ENCODE data around the gene GABRB3.
A peak's percentile ranks its signal among the peaks of the same experiment; 100 is the strongest.

Gene GABRB3

GRCh38 chr15:26632500-26632899, 140.4 kb downstream of the GABRB3 start:
- no peak overlapping the region for H3K27ac ChIP-seq
- TF ChIP-seq CTCF (IDR thresholded peaks at IDR 0.05) (no peak), ZFX (IDR thresholded peaks at IDR 0.05; ENCODE audit: borderline replicate concordance) (no peak)

- TF ChIP-seq ZFX (IDR thresholded peaks at IDR 0.05; ENCODE audit: borderline replicate concordance) (no peak), CTCF (IDR thresholded peaks at IDR 0.05) (no peak)
- no peak overlapping the region for H3K27ac ChIP-seq
Observed at GRCh38 chr15:26631894-26632293, 141.0 kb downstream of the GABRB3 start.

- TF ChIP-seq CTCF (IDR thresholded peaks at IDR 0.05) (no peak), ZFX (IDR thresholded peaks at IDR 0.05; ENCODE audit: borderline replicate concordance) (no peak)
- H3K27ac ChIP-seq, result no peak overlapping the region
Observed at GRCh38 chr15:26630857-26631256, 142.0 kb downstream of the GABRB3 start.

- TF ChIP-seq CTCF (IDR thresholded peaks at IDR 0.05), result peak; percentile 34; the same call in 1 of the 2 replicates
- TF ChIP-seq ZFX (IDR thresholded peaks at IDR 0.05; ENCODE audit: borderline replicate concordance), result no peak
- peak overlapping the region; percentile 95 for H3K27ac ChIP-seq
Observed at GRCh38 chr15:26628879-26629529, 143.9 kb downstream of the GABRB3 start.

- peak overlapping the region; percentile 95 for H3K27ac ChIP-seq
- TF ChIP-seq ZFX (IDR thresholded peaks at IDR 0.05; ENCODE audit: borderline replicate concordance) (no peak), CTCF (IDR thresholded peaks at IDR 0.05) (no peak; the same call in 1 of the 2 replicates)
Observed at GRCh38 chr15:26628071-26628470, 144.8 kb downstream of the GABRB3 start.

- no peak overlapping the region for H3K27ac ChIP-seq
- TF ChIP-seq CTCF (IDR thresholded peaks at IDR 0.05) (no peak), ZFX (IDR thresholded peaks at IDR 0.05; ENCODE audit: borderline replicate concordance) (no peak)
Observed at GRCh38 chr15:26624128-26624527, 148.7 kb downstream of the GABRB3 start.

- H3K27ac ChIP-seq, result no peak overlapping the region
- no peak for TF ChIP-seq CTCF (IDR thresholded peaks at IDR 0.05)
- TF ChIP-seq ZFX (IDR thresholded peaks at IDR 0.05; ENCODE audit: borderline replicate concordance), result no peak
Observed at GRCh38 chr15:26623071-26623470, 149.8 kb downstream of the GABRB3 start.

All from 22Rv1 (cell line).